PC-3 (cell line): Measurements from ENCODE around the gene C1orf198. TPM values are rescaled to one million over a fixed set of nuclear protein-coding genes. Genes with fewer than 3 reads are reported as not detected.

Experiments
- ATAC-seq: fragments of 200-7000 bp; cut with Tn5 transposase; 2 replicates; pipeline ENCODE4 v1.9.1; 2020; ENCODE audit warnings: mild to moderate bottlenecking, moderate library complexity
- BruUV-seq: library from RNA; stranded (reverse); fragments of 400-500 nt; replicated peaks from 2 replicates; lab custom pipeline; 2021; lab: Mats Ljungman, UMichigan
- CTCF ChIA-PET: fragments of 300-600 bp; sonication (Branson Sonifier 250); formaldehyde crosslinking; loops from one replicate; lab custom pipeline; 2022; ENCODE audit warnings: antibody characterized with exemption; lab: Charles Lee
- POLR2A ChIA-PET: fragments of 300-600 bp; sonication (Branson Sonifier 250); formaldehyde crosslinking; loops from one replicate; lab custom pipeline; 2022; ENCODE audit warnings: antibody characterized with exemption; ENCODE audit not compliant: unreplicated experiment; lab: Charles Lee
- DNase-seq: peaks from one replicate; pipeline ENCODE4 v3.0.0-alpha.2; 2015
- H2AFZ ChIP-seq: fragments of 300-600 bp; sonication (generic); 2 replicates; pipeline ENCODE4 v1.6.0; 2016; ENCODE audit warnings: antibody characterized with exemption, low read length
- H3F3A ChIP-seq: fragments of 300-600 bp; sonication (generic); one replicate; pipeline ENCODE4 v1.6.0; 2017; ENCODE audit warnings: antibody characterized with exemption, low read length, control low read depth, mild to moderate bottlenecking; ENCODE audit not compliant: unreplicated experiment
- H3K27ac ChIP-seq: fragments of 300-600 bp; sonication (generic); 2 replicates; pipeline ENCODE4 v1.5.1; 2016; ENCODE audit warnings: mild to moderate bottlenecking, low read length
- H3K27me3 ChIP-seq: fragments of 300-600 bp; sonication (generic); 2 replicates; pipeline ENCODE4 v1.6.1; 2016; ENCODE audit warnings: low read length, mixed read lengths
- H3K36me3 ChIP-seq: fragments of 300-600 bp; sonication (generic); 2 replicates; pipeline ENCODE4 v1.6.1; 2016; ENCODE audit warnings: low read depth, mixed run types, low read length, mixed read lengths
- H3K4me1 ChIP-seq: fragments of 300-600 bp; sonication (generic); 2 replicates; pipeline ENCODE4 v1.5.1; 2016; ENCODE audit warnings: low read length; ENCODE audit not compliant: insufficient read depth
- H3K4me2 ChIP-seq: fragments of 300-600 bp; sonication (generic); 2 replicates; pipeline ENCODE4 v1.6.0; 2016; ENCODE audit warnings: low read length
- H3K4me3 ChIP-seq: fragments of 300-600 bp; sonication (generic); 2 replicates; pipeline ENCODE4 v1.5.1; 2016; ENCODE audit warnings: mild to moderate bottlenecking, low read length, mixed read lengths
- H3K79me2 ChIP-seq: fragments of 300-600 bp; sonication (generic); 2 replicates; pipeline ENCODE4 v1.6.1; 2017; ENCODE audit warnings: low read length, mixed read lengths
- H3K9ac ChIP-seq: fragments of 300-600 bp; sonication (generic); 2 replicates; pipeline ENCODE4 v1.6.0; 2016; ENCODE audit warnings: mild to moderate bottlenecking, low read length
- H3K9me2 ChIP-seq: fragments of 300-600 bp; sonication (generic); replicated peaks from 2 replicates; pipeline ENCODE4 v1.6.1; 2016; ENCODE audit warnings: mixed run types, low read length, mixed read lengths
- H3K9me3 ChIP-seq: fragments of 300-600 bp; sonication (generic); 2 replicates; pipeline ENCODE4 v1.6.1; 2016; ENCODE audit warnings: low read length, mixed read lengths
- H4K20me1 ChIP-seq: fragments of 300-600 bp; sonication (generic); 2 replicates; pipeline ENCODE4 v1.6.1; 2016; ENCODE audit warnings: low read length, mixed read lengths
- CTCF ChIP-seq: fragments of 300-600 bp; sonication (generic); conservative IDR thresholded peaks from 2 replicates; pipeline ENCODE4 v1.5.1; 2017; ENCODE audit warnings: antibody characterized with exemption, low read depth, mild to moderate bottlenecking, low read length
- EZH2 ChIP-seq: fragments of 300-600 bp; sonication (generic); IDR thresholded peaks from one replicate; pipeline ENCODE4 v1.6.1; 2017; ENCODE audit warnings: antibody characterized with exemption, mild to moderate bottlenecking, low read length; ENCODE audit not compliant: unreplicated experiment
- EZH2phosphoT487 ChIP-seq: fragments of 300-600 bp; sonication (generic); IDR thresholded peaks from 2 replicates; pipeline ENCODE4 v1.6.1; 2018; ENCODE audit warnings: mild to moderate bottlenecking, antibody characterized with exemption, low read length, borderline replicate concordance
- intact Hi-C: fragments of 100-400 bp; cut with micrococcal nuclease; formaldehyde crosslinking; loops from 2 replicates; pipeline ENCODE4 v1.9.0; 2023
- total RNA-seq: library from RNA; depleted of rRNA; stranded (reverse); fragments of >200 nt; gene quantifications from 2 replicates; pipeline ENCODE4 v1.2.3, GENCODE V29; 2014

Gene C1orf198
- total RNA-seq, 1 experiment from 2014 or later, result 24.8 TPM

DNA sequence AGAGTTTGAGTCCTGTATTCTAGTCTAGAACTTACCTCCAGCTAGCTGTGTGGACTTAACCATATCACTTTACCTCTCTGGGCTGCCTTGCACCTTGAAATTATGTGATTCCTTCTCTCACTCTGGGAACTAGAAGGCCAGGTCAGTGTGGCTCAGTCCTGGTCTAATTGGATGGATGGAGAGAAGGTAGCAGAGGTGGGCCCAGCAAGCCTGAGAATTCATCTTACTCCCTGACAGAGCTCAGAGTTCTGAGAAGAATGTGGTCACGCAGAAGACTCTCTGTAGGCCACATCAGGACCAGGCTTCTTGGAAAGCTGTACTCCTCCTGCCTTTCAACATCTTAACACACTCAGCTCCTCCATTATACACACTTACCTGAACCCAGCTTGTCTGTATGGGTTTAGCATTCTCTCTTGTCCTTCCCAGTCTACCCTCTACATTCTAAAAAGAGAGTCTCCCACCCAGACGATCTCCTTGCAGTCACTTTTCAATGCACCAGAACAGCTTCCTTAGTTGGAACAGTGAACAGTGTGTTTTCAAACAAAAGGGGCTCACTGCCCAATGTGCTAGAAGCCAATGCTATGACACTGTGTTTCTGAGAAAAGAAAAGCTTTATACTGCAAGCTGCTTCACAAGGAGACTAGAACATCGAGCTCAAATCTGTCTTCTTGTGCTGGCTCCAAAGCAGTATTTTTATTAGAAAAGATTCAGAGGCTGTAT lies 60.6 kb downstream of the C1orf198 start:
- ChIA-PET POLR2A (interaction anchor here (0.7 kb wide), 1 partner anchor 258 kb away, joined by 5 read pairs; no protein-coding TSS in a partner anchor), CTCF (no interaction called here)
- no peak for DNase-seq
- intact Hi-C loops, result no loop called here
- Histone ChIP-seq H3K36me3 (no peaks in the 10 kb centered on the region), H3K9me3 (peaks cover 11% of the 10 kb centered on the region; the same call in 1 of the 2 replicates), H3K9me2 (no peaks in the 10 kb centered on the region), H3K9ac (no peak overlapping the region), H3K27ac (no peak overlapping the region), H3F3A (no peaks in the 10 kb centered on the region), H3K4me2 (no peak overlapping the region), H2AFZ (no peak overlapping the region), H3K4me1 (no peaks in the 10 kb centered on the region), H3K4me3 (no peak overlapping the region), H3K79me2 (no peaks in the 10 kb centered on the region), H4K20me1 (no peaks in the 10 kb centered on the region), H3K27me3 (0 out of 2 replicates have a peak, but pooled peaks cover 4% of the 10 kb centered on the region)
- TF ChIP-seq CTCF, result no peak
- BruUV-seq, result no TSS peak
- ATAC-seq, result no peak

DNA sequence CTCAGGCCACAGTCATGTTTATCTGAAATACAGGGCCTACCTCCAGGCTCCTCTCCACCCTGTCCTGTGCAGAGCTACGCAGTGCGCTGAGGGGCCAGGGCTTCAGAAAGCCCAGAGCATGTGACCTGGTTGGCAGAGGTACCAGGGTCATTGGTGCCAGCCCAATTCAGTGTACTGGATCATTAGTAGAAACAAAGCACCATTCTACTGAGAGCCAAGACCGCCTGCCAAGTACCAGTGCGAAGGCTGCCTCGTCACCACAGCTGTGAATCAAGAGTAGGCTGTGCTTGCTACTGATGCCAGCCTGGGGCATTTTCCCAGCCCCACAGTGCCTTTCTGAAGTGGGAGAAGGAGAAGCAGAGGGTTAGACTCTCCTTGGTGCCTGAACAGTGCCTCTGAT lies 61.3 kb downstream of the C1orf198 start:
- intact Hi-C loops, result no loop called here
- no peak overlapping the region for H3K4me2 ChIP-seq
- no peak overlapping the region for H3K4me3 ChIP-seq
- H3F3A ChIP-seq, result no peaks in the 10 kb centered on the region
- DNase-seq, result no peak
- CTCF ChIA-PET, result no interaction called here
- no peaks in the 10 kb centered on the region for H3K4me1 ChIP-seq
- POLR2A ChIA-PET, result no interaction called here
- no peaks in the 10 kb centered on the region for H4K20me1 ChIP-seq
- H3K36me3 ChIP-seq, result no peaks in the 10 kb centered on the region
- ATAC-seq, result no peak
- H3K9ac ChIP-seq, result no peak overlapping the region
- no TSS peak for BruUV-seq
- no peaks in the 10 kb centered on the region for H3K9me2 ChIP-seq
- no peak overlapping the region for H3K27ac ChIP-seq
- H2AFZ ChIP-seq, result no peak overlapping the region
- peaks cover 4% of the 10 kb centered on the region; the same call in 1 of the 2 replicates for H3K9me3 ChIP-seq
- TF ChIP-seq EZH2, result no peak
- TF ChIP-seq CTCF, result no peak
- TF ChIP-seq EZH2phosphoT487, result no peak
- 0 out of 2 replicates have a peak, but pooled peaks cover 4% of the 10 kb centered on the region for H3K27me3 ChIP-seq
- H3K79me2 ChIP-seq, result no peaks in the 10 kb centered on the region

DNA sequence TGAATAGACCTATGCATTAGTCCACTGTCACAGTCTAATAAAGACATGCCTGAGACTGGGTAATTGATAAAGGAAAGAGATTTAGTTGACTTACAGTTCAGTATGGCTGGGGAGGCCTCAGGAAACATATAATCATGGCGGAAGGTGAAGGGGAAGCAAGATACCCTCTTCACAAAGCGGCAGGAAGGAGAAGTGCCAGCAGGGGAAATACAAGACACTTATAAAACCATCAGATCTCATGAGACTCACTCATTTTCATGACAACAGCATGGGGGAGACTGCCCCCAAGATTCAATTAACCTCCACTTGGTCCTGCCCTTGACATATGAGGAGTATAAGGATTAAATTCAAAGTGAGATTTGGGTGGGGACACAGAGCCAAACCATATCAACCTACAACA lies 61.8 kb downstream of the C1orf198 start:
- Histone ChIP-seq H3K4me2 (no peak overlapping the region), H3K9ac (no peak overlapping the region), H3K27me3 (peaks cover 4% of the 10 kb centered on the region; the same call in 1 of the 2 replicates), H4K20me1 (no peaks in the 10 kb centered on the region), H3K4me3 (no peak overlapping the region), H3K9me2 (no peaks in the 10 kb centered on the region), H3K9me3 (no peaks in the 10 kb centered on the region), H3K27ac (no peak overlapping the region), H3K79me2 (no peaks in the 10 kb centered on the region), H3K36me3 (no peaks in the 10 kb centered on the region), H2AFZ (no peak overlapping the region), H3F3A (no peaks in the 10 kb centered on the region), H3K4me1 (no peaks in the 10 kb centered on the region)
- ATAC-seq (no peak), DNase-seq (no peak)
- intact Hi-C loops, result no loop called here
- no peak for TF ChIP-seq EZH2phosphoT487
- TF ChIP-seq CTCF, result no peak
- TF ChIP-seq EZH2, result no peak
- CTCF ChIA-PET, result no interaction called here
- POLR2A ChIA-PET, result no interaction called here
- no TSS peak for BruUV-seq
